Stimulated activated CD8-positive, alpha-beta memory T cell treated with anti-CD3 and anti-CD28 coated beads, Interleukin-4, amount 100 ng/mL, for 24 hours (primary cell): ENCODE measurements around the gene DHRS7.
"Not testable (repeated sequence)": the region's sequence is repeated elsewhere in the genome, so short reads cannot be mapped to it uniquely, and the experiment has no call there.

Experiments used
- DNase-seq: peaks from one replicate; pipeline ENCODE4 v3.0.0-alpha.2; 2020; ENCODE audit warnings: low read depth

DHRS7 gene

GRCh38 chr14:60133487-60133886, 31.7 kb downstream of the DHRS7 start:
- DNase-seq = no peak

GRCh38 chr14:60125918-60126317, 39.3 kb downstream of the DHRS7 start:
- DNase-seq = no peak

- no peak for DNase-seq
Observed at GRCh38 chr14:60116181-60116580, 49.0 kb downstream of the DHRS7 start.

GRCh38 chr14:60114881-60115280, 50.3 kb downstream of the DHRS7 start:
- no peak for DNase-seq

GRCh38 chr14:60111732-60112131, 53.5 kb downstream of the DHRS7 start:
- no peak for DNase-seq

- DNase-seq = no peak
Observed at GRCh38 chr14:60107477-60107876, 57.7 kb downstream of the DHRS7 start.

GRCh38 chr14:60106339-60106738, 58.9 kb downstream of the DHRS7 start:
- no peak for DNase-seq

GRCh38 chr14:60102389-60102788, 62.8 kb downstream of the DHRS7 start:
- no peak for DNase-seq

- DNase-seq = no peak
Observed at GRCh38 chr14:60101786-60102185, 63.4 kb downstream of the DHRS7 start.

- DNase-seq = not testable (repeated sequence)
Observed at GRCh38 chr14:60099855-60100254, 65.3 kb downstream of the DHRS7 start.

GRCh38 chr14:60097974-60098373, 67.2 kb downstream of the DHRS7 start:
- no peak for DNase-seq

- DNase-seq = no peak
Observed at GRCh38 chr14:60095781-60096450, 69.3 kb downstream of the DHRS7 start.

GRCh38 chr14:60095231-60095630, 70.0 kb downstream of the DHRS7 start:
- no peak for DNase-seq

- no peak for DNase-seq
Observed at GRCh38 chr14:60094306-60094897, 70.8 kb downstream of the DHRS7 start.
